GM19238 (cell line): ENCODE results near the gene NUAK2.
"Not testable (repeated sequence)": the region's sequence is repeated elsewhere in the genome, so short reads cannot be mapped to it uniquely, and the experiment has no call there.

ENCODE experiments used
- DNase-seq: peaks from one replicate; pipeline ENCODE4 v3.0.0; 2011; ENCODE audit warnings: low spot score; ENCODE audit not compliant: insufficient read length

NUAK2 gene

GRCh38 chr1:205298191-205298994 is 23.2 kb downstream of the NUAK2 start:
- DNase-seq = no peak

- DNase-seq = not testable (repeated sequence)
These were observed 23.9 kb downstream of the NUAK2 start for GRCh38 chr1:205297546-205298177.

- DNase-seq = no peak
These were observed 25.4 kb downstream of the NUAK2 start for GRCh38 chr1:205296154-205296553.

DNA sequence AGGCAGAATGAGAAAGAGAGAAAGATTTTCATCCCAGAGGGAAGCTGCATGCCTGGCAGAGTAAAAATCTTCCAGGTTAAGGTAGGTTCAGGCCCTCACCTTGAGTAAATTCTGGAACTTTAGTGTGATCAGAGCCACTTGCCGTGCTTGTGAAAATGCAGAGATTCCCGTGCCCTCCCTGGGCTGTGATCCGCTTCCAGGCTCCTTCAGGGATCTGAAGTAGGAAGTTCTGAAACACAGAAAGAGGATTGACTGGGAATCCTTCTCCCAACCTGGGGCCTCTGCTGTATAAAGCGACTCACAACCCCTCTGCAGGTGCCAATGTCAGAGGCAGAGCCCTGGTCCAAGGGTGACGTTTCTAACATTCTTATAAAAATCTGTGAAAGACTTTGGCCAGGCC is 26.6 kb downstream of the NUAK2 start:
- no peak for DNase-seq

DNA sequence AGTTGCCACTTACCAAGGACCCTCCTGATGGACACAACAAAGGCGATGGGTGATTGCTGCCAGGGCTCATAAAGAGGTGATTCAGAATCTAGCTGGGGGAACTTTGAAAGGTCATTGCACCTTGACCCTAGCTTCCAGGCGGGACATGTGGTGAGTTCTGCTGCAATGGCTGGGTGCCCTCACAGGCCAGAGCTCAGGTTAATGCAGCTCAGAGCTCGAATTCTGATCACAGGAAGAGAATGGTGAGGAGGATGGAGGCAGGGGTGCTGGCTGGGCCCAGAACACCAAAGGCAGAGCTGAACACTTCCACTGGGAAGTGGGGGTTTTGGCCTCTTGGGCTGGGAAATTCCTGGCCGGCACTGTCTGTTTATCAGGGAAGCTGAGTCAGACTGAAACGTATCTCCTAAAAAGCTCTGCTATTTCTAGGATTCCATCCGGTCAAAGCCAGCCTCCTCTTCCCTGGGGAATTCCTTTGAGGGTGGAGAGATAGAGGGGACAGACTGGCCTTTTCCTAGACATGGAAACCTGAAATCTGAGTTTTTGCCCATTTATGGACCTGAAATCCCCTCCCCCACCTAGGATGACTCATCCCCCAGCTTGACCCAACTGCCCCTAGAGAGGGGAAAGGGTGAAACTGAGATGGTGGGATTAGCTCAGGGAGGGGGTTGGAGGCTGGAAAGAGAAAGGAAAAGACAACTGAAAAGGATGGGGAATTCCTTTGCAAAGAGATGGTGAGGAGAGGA is 27.2 kb downstream of the NUAK2 start:
- DNase-seq = no peak

- DNase-seq = no peak
These were observed 28.0 kb downstream of the NUAK2 start for GRCh38 chr1:205293350-205294074.

DNA sequence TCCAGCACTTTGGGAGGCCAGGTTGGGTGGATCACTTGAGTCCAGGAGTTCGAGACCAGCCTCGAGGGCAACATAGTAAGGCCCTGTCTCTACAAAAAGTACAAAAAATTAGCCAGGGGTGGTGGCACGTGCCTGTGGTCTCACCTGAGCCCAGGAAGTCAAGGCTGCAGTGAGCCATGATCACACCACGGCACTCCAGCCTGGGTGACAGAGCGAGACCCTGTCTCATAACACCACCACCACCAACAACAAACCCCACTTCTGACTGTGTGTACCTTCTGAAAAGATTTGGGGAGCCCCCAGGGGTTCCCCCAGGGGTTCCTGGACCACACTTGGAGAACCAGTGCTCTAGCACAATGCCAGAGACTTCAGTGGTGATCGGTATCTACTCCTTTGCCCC is 29.9 kb downstream of the NUAK2 start:
- no peak for DNase-seq

- DNase-seq = peak; percentile 88
These were observed 33.6 kb downstream of the NUAK2 start for GRCh38 chr1:205287767-205288559.

DNA sequence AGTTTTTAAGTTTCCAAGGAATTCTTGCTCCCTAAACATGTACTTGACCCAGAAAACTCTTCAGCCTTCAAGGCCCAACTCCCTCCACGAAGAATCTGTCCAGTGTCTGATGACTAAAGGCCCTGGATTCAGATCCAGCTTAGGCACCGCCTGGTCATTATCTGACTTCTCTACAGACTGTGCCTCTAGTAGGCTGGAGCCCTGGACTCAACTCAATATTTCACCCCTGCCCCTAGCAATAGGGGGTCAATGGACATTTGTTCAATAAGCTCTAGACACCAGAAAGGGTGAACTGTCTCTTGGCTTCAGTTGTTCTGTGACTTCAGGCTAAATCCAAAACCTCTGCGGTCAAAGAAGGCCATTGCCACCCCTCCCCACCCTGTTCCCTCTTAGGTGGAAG is 34.5 kb downstream of the NUAK2 start:
- DNase-seq = no peak

DNA sequence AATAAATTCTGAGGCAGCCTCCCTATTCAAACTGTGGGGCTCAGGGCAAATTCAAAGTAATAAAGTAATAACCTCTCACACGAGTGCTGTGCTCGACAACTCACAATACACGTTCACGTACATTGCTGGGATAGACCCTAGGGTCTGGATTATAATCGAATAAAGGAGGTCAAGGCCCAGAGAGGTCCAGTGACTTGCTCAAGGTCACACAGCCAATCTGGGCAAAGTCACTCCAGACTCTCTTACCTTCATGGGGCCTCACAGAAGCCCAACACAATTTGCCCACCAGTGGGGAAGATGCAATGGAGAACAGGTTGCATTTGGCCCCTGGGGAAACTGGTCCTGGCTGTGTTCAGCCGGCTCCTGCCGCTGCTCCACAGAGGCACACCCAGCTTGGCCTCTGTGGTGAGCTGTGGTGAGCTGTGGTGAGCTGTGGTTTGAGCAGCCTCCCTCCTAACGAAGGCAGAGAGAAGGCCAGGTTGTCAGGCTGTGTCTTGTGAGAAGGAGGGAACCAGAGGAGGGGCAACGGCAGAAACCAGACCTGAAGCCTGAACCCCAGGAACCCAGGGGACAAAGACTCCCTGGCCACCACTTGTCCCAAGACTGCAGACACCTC is 35.1 kb downstream of the NUAK2 start:
- DNase-seq = peak; percentile 62

DNA sequence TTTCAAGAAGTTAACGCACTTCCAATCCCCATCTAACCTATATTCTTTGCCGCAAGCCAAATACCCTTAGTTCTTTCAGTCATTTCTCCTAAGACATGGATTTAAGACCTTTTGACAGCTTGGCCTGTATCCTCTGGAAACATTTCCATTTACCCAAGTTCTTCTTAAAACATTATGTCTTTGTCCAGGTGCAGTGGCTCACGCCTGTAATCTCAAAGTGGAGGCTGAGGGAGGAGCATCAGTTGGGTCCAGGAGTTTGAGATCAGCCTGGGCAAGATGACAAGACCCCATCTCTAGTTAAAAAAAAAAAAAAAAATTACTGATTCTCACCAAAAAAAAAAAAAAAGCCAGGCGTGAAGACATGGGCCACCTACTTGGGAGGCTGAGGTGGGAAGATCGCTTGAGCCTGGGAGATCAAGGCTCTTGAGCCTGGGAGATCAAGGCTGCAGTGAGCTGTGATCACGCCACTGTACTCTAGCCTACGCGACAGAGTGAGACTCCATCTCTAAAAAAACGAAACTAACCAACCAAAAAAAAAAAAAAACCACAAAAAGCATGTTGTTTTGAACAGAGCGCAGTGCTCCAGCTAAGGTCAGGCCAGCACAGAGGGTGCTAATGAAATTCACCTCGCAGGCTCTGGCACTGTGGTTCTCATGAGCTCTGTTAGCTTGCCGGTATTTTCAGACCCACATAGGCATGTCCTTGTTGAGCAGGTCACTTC is 36.0 kb downstream of the NUAK2 start:
- DNase-seq = no peak

DNA sequence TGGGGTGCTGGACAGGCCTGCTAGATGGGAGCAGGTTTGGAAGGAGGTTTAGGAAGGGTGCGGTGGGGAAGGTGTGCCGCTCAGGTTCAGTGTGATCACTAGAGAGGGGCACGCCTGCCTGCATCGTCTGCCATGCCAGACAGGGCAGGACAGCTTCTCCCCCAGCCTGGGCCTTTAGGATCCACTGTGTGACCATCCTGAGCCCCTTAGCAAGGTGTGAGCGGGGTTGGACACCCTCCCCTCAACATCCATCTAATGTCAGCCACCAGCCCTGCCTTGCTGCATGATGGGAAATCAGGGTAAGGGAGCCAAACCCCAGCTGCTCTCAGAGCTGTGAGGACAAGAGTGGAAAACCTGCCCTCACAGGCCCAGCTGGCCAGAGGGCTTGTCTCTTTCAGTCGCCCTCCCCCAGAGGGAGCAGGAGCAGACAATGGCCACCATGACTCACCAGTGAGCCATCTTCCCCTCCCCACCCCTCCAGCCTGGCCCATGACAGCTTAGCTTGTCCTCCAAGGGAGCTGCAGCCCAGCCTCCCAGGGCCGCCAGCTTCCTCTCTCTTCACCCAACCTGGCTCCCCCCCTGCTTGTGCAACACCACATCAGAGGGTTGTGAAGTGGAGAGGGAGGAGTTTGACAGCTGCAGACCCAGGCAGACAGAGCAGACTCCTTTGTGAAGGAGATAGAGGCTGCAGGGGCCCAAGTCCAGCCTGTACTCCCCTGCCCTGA is 37.0 kb downstream of the NUAK2 start:
- DNase-seq = peak; percentile 33

GRCh38 chr1:205283270-205284147 is 38.0 kb downstream of the NUAK2 start:
- DNase-seq = no peak

DNA sequence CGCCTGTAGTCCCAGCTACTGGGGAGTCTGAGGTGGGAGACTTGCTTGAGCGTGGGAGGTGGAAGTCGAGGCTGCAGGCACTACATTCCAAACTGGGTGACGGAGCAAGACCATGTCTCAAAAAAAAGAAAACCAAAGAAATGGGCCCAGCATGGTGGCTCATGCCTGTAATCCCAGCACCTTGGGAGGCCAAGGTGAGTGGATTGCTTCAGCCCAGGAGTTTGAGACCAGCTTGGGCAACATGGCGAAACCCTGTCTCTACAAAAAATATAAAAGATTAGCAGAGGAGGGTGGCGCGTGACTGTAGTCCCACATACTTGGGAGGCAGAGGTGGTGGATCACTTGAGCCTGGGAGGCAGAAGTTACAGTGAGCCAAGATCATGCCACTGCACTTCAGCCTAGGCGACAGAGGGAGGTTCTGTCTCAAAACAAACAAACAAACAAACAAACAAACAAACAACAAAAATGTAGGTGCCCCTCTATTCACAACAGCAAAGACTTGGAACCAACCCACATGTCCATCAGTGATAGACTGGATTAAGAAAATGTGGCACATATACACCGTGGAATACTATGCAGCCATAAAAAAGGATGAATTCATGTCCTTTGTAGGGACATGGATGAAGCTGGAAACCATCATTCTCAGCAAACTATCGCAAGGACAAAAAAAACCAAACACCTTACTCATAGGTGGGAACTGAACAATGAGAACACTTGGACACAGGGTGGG is 40.7 kb downstream of the NUAK2 start:
- not testable (repeated sequence) for DNase-seq

DNA sequence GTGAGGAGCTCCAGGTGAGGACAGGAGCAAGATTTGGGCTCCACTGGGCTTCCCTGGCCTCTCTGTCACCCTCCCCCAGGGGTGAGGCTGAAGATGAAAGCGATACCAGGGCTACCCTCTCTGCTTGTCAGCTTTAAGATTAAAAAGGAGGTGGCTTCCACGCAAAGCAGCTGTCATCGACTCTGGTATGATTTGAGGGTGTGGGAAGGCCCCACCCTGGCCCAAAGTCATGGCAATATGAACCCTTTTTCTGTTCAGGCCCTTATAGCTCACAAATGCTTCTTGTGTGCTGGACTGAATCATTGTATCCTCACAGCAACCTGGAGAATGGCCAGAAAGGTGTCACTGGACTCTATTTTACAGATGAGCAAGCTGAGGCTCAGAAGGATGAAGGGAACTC is 41.6 kb downstream of the NUAK2 start:
- DNase-seq = no peak

GRCh38 chr1:205276689-205277065 is 44.9 kb downstream of the NUAK2 start:
- DNase-seq = no peak

- no peak for DNase-seq
These were observed 45.4 kb downstream of the NUAK2 start for GRCh38 chr1:205275916-205276688.
